HAP-1 (cell line): Measurements from ENCODE around the gene ACOT8.
"Not testable (repeated sequence)": the region's sequence is repeated elsewhere in the genome, so short reads cannot be mapped to it uniquely, and the experiment has no call there.

ENCODE experiments used
- DNase-seq, 2 experiments: peaks; one replicate each; pipeline ENCODE4 v3.0.0-alpha.2; 2016 to 2020; ENCODE audit warnings: low spot score in 2 of 2
- H3K27me3 ChIP-seq: fragments of 250-450 bp; sonication (Bioruptor Pico); 2 replicates; pipeline ENCODE4 v1.5.1; 2020; ENCODE audit warnings: low read depth, mild to moderate bottlenecking, moderate library complexity
- H3K36me3 ChIP-seq: fragments of 250-450 bp; sonication (Bioruptor Pico); replicated peaks from 2 replicates; pipeline ENCODE4 v1.5.1; 2020; ENCODE audit warnings: mild to moderate bottlenecking
- H3K4me1 ChIP-seq: fragments of 250-450 bp; sonication (Bioruptor Pico); 2 replicates; pipeline ENCODE4 v1.5.1; 2020; ENCODE audit warnings: mild to moderate bottlenecking
- H3K4me3 ChIP-seq: fragments of 250-450 bp; sonication (Bioruptor Pico); 2 replicates; pipeline ENCODE4 v1.5.1; 2020; ENCODE audit warnings: mild to moderate bottlenecking, moderate library complexity
- H3K9me3 ChIP-seq: fragments of 250-450 bp; sonication (Bioruptor Pico); 2 replicates; pipeline ENCODE4 v1.5.1; 2020; ENCODE audit warnings: mild to moderate bottlenecking, moderate library complexity
- in situ Hi-C: fragments of 300-500 bp; cut with MboI; formaldehyde crosslinking; loops from 3 replicates; pipeline ENCODE4 v1.14.3; 2020; ENCODE audit warnings: low sequenced_read_pairs, inconsistent platforms, mixed read lengths

ACOT8 gene

GRCh38 chr20:45797955-45798354 lies 59.2 kb downstream of the ACOT8 start:
- in situ Hi-C loops, result not testable (repeated sequence)

DNA sequence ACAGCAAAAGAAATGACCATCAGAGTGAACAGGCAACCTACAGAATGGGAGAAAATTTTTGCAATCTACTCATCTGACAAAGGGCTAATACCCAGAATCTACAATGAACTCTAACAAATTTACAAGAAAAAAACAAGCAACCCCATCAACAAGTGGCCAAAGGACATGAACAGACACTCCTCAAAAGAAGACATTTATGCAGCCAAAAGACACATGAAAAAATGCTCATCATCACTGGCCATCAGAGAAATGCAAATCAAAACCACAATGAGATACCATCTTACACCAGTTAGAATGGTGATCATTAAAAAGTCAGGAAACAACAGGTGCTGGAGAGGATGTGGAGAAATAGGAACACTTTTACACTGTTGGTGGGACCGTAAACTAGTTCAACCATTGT lies 59.7 kb downstream of the ACOT8 start:
- in situ Hi-C loops, result not testable (repeated sequence)

More at GRCh38 chr20:45797955-45798354, 59.2 kb downstream of the ACOT8 start:
- peaks cover 34% of the 10 kb centered on the region for H3K36me3 ChIP-seq
- DNase-seq, H3K4me3 ChIP-seq, H3K4me1 ChIP-seq, H3K27me3 ChIP-seq, H3K9me3 ChIP-seq: not testable (repeated sequence)

DNA sequence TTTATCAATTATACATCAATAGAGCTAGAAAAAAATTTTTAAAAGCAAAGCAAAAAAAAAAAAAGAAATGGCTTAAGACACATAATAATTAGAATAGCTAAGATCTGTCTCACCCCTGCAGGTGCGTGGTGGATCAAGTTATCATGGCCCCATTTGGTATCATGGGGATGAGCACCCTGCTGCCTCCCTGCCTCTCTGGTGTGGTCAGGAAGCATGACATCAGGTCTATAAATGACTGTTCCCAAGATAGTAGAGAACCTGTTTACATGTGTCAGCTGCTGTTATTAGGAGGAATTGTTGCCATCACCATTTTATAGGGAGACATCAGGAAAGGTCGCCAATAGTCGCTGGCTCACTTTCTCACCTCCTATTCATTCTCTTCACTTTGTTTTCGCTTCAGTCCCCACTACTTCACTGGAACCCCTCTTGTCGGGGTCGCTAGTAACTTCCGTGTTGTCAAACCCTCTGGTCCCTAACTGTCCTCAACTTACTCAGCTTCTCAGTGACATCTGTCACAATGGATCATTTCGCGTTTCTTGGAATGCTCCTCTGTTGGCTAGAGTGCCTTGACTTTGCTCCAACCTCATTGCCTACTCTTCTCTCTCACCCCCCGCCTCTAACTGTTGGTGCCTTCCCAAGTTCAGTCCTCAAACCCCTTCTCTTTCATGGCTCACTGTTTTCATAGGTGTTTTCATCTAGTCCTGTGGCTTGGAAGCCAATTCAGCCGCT lies 60.7 kb downstream of the ACOT8 start:
- Histone ChIP-seq H3K4me1 (no peaks in the 10 kb centered on the region), H3K27me3 (no peaks in the 10 kb centered on the region), H3K4me3 (no peak overlapping the region), H3K9me3 (no peaks in the 10 kb centered on the region), H3K36me3 (peaks cover 27% of the 10 kb centered on the region)
- in situ Hi-C loops, result no loop called here
- DNase-seq, result no peak

More for the DNA sequence above, 59.7 kb downstream of the ACOT8 start:
- DNase-seq, H3K27me3 ChIP-seq, H3K9me3 ChIP-seq, H3K4me3 ChIP-seq, H3K4me1 ChIP-seq: not testable (repeated sequence)
- peaks cover 34% of the 10 kb centered on the region for H3K36me3 ChIP-seq

DNA sequence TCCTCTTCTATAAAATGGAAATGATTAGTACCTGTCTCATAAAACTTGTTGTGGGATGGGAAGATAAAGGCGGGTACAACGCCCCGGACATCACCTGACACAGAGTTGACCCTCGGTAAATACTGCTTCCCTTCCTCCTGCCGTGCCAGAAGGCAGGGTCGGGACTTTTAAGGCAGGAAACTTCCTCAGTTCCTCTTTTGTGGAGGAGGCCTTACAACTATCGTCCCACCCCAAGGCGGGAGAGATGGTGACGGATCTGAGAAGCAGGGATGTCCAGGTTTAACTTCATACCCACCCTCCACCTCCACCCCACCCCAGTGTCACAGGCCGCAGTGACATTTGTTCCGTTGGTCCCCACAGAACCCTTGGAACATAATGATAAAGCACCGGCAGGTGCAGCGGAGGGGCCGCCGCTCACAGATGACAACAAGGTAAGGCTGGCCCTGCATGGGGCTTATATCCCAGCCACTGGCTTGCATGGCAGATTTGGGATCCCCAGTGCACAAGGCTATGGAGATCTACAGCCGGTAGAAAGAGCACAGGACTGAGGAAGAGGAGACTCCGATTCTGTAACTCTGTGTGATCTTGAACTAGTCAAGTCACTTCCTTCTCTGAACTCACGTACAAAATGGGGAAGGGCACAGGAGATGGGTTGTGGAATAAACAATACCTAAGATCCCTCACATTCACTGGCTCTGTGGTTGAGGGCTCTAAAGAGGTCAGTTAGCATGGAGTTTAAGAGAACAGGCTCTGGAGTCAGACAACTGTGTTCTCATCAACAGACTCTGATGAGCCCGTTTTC lies 64.7 kb downstream of the ACOT8 start:
- DNase-seq, result no peak
- no peaks in the 10 kb centered on the region for H3K9me3 ChIP-seq
- H3K36me3 ChIP-seq, result peaks cover 22% of the 10 kb centered on the region
- H3K4me1 ChIP-seq, result no peaks in the 10 kb centered on the region
- in situ Hi-C loops, result no loop called here
- no peaks in the 10 kb centered on the region for H3K27me3 ChIP-seq
- peak overlapping the region; percentile 85 for H3K4me3 ChIP-seq
